K562 (cell line): Measurements from ENCODE around the gene AGAP3. TPM values are rescaled to one million over a fixed set of nuclear protein-coding genes. Genes with fewer than 3 reads are reported as not detected.
A peak's percentile ranks its signal among the peaks of the same experiment; 100 is the strongest.

Experiments used
- ARID1B ChIP-seq: fragments of 450-650 bp; IDR thresholded peaks from 2 replicates; pipeline ENCODE4 v1.6.1; 2016; ENCODE audit warnings: antibody characterized with exemption, mild to moderate bottlenecking, inconsistent platforms
- CHD4 ChIP-seq: fragments of 200-600 bp; sonication (generic); IDR thresholded peaks from 3 replicates; pipeline ENCODE4 v1.6.1; 2012; ENCODE audit warnings: low read depth, mild to moderate bottlenecking, mixed read lengths, low read length, inconsistent platforms; ENCODE audit not compliant: insufficient read depth, insufficient replicate concordance, poor library complexity, severe bottlenecking
- EP400 ChIP-seq: fragments of 450-650 bp; IDR thresholded peaks from 2 replicates; pipeline ENCODE4 v1.6.1; 2017; ENCODE audit warnings: antibody characterized with exemption, mild to moderate bottlenecking, moderate library complexity
- HIVEP1 ChIP-seq: fragments of 250-450 bp; sonication (Bioruptor Pico); IDR thresholded peaks from 2 replicates; pipeline ENCODE4 v1.4.0; 2020; ENCODE audit warnings: mild to moderate bottlenecking
- NFATC3 ChIP-seq: fragments of 450-650 bp; IDR thresholded peaks from 2 replicates; pipeline ENCODE4 v1.6.1; 2017; ENCODE audit warnings: mild to moderate bottlenecking
- POLR3A ChIP-seq: IDR thresholded peaks from 2 replicates; pipeline ENCODE4 v1.6.1; 2011; ENCODE audit warnings: borderline replicate concordance, mild to moderate bottlenecking, moderate library complexity; ENCODE audit not compliant: insufficient read length, insufficient read depth; ENCODE audit errors: extremely low read depth
- SIN3A ChIP-seq, 2 experiments: fragments of 150-350 bp in 1 of 2; IDR thresholded peaks; 2 replicates each; pipeline ENCODE4 v1.6.1; 2011 to 2016; ENCODE audit warnings: borderline replicate concordance in 2 of 2, low read depth in 2 of 2, low read length in 2 of 2, mild to moderate bottlenecking in 2 of 2, moderate library complexity in 2 of 2; ENCODE audit not compliant: control insufficient read depth in 1 of 2
- SMARCE1 ChIP-seq: fragments of 450-650 bp; IDR thresholded peaks from 2 replicates; pipeline ENCODE4 v1.7.1; 2016; ENCODE audit warnings: mild to moderate bottlenecking
- TAF15 ChIP-seq: fragments of 200-400 bp; formaldehyde crosslinking; IDR thresholded peaks from 2 replicates; pipeline ENCODE4 v1.6.1; 2017; ENCODE audit warnings: mild to moderate bottlenecking, low read depth, low read length, moderate library complexity
- ZC3H8 ChIP-seq: fragments of 450-650 bp; IDR thresholded peaks from 2 replicates; pipeline ENCODE4 v1.6.1; 2017
- ZNF143 ChIP-seq: sonication (generic); formaldehyde crosslinking; IDR thresholded peaks from 2 replicates; pipeline ENCODE4 v1.9.0; 2022; ENCODE audit warnings: mild to moderate bottlenecking, missing genetic modification reagents
- ZNF232 ChIP-seq: sonication (generic); formaldehyde crosslinking; IDR thresholded peaks from 2 replicates; pipeline ENCODE4 v1.8.0; 2022; ENCODE audit warnings: mild to moderate bottlenecking, missing genetic modification reagents
- ZNF431 ChIP-seq: sonication (generic); formaldehyde crosslinking; IDR thresholded peaks from 2 replicates; pipeline ENCODE4 v1.8.0; 2022; ENCODE audit warnings: mild to moderate bottlenecking, missing genetic modification reagents
- ZNF766 ChIP-seq: fragments of 200-800 bp; sonication (Bioruptor generic); conservative IDR thresholded peaks from 2 replicates; pipeline ENCODE4 v1.6.1; 2016; ENCODE audit warnings: missing genetic modification characterization, missing compliant biosample characterization
- polyA plus RNA-seq, 8 experiments: library from polyadenylated mRNA; depleted of rRNA in 4 of 8; stranded (reverse) in 5 of 8; unstranded in 3 of 8; fragments of >200 nt; fragmentation: Nextera tagmentation in 2 of 8; fragmentation: Illumina TruSeq in 1 of 8; extraction: Ambion mirVana in 2 of 8; extraction: Trizol in 1 of 8; gene quantifications; 2 replicates each; pipeline versions ENCODE4 v1.2.1 to v1.2.3, GENCODE V29; 2011 to 2014; ENCODE audit warnings: inconsistent platforms in 1 of 8, missing spikeins in 1 of 8
- total RNA-seq, 7 experiments: library from RNA; depleted of rRNA in 6 of 7; stranded (reverse); fragments of >200 nt in 6 of 7; fragmentation: Illumina TruSeq in 2 of 7; extraction: Trizol in 2 of 7; gene quantifications; 2 replicates each; pipeline versions ENCODE4 v1.2.1 to v1.2.3, GENCODE V29; 2011 to 2021; ENCODE audit warnings: low replicate concordance in 1 of 7
- TF ChIP-seq, protein P1 (sequence below): fragments of 150-350 bp; conservative IDR thresholded peaks from 2 replicates; pipeline ENCODE4 v1.6.1; 2014; ENCODE audit warnings: low read length
- TF ChIP-seq, protein P2 (sequence below), 2 experiments: IDR thresholded peaks; 2 replicates each; pipeline ENCODE4 v1.6.1; 2012; ENCODE audit warnings: improper control_type of control experiment in 2 of 2, low read depth in 2 of 2, low read length in 2 of 2, borderline replicate concordance in 1 of 2
- TF ChIP-seq, protein P3 (sequence below): fragments of 450-650 bp; IDR thresholded peaks from 2 replicates; pipeline ENCODE4 v1.6.1; 2017; ENCODE audit warnings: antibody characterized with exemption
- TF ChIP-seq, protein P4 (sequence below): IDR thresholded peaks from 2 replicates; pipeline ENCODE4 v1.6.1; 2011; ENCODE audit warnings: borderline replicate concordance, low read depth, mild to moderate bottlenecking, moderate library complexity, low read length; ENCODE audit not compliant: insufficient read depth, poor library complexity, severe bottlenecking

The AGAP3 gene
- total and polyA plus RNA-seq, 9 of the 15 experiments (the other 6 are each of a cell fraction or from before 2014, with no cell fraction given): 3.4 to 208 (median 62.2) TPM

DNA sequence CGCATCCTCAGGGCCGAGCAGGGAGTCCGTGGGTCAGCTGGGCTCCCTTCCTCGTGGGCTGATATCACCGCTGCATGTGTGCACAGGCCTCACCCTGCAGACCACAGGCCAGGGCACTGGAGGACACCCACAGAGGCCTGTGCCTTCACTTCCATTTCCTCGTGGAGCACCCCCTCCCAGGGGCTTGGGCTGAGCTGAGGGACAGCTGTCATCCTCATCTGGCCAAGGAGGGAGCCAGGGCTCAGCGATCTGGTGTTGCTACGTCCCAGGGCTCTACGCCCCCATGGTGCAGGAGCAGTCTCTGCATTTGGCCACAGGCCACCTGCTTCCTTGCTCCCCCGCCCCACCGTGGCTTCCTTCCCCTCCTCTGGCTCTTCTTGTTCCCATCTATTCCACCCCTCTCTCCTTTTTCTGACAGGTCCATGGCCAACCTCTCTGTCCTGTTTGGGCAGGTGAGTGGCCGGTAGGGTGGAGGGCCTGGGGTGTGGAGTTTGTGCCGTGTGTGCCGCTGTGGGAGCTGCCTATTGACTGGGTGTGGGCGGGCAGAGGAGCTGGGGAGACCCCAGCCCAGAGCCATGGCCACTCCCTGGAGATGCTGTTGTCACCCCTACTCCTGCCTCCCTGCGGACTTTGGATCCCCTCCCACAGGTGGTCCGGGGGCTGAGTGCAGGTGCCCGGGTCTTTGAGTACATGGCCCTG is 46.3 kb upstream of the AGAP3 start (continued):
- TF ChIP-seq, protein P1, sequence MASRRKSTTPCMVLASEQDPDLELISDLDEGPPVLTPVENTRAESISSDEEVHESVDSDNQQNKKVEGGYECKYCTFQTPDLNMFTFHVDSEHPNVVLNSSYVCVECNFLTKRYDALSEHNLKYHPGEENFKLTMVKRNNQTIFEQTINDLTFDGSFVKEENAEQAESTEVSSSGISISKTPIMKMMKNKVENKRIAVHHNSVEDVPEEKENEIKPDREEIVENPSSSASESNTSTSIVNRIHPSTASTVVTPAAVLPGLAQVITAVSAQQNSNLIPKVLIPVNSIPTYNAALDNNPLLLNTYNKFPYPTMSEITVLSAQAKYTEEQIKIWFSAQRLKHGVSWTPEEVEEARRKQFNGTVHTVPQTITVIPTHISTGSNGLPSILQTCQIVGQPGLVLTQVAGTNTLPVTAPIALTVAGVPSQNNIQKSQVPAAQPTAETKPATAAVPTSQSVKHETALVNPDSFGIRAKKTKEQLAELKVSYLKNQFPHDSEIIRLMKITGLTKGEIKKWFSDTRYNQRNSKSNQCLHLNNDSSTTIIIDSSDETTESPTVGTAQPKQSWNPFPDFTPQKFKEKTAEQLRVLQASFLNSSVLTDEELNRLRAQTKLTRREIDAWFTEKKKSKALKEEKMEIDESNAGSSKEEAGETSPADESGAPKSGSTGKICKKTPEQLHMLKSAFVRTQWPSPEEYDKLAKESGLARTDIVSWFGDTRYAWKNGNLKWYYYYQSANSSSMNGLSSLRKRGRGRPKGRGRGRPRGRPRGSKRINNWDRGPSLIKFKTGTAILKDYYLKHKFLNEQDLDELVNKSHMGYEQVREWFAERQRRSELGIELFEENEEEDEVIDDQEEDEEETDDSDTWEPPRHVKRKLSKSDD: no peak
- no peak for TF ChIP-seq EP400
- no peak for TF ChIP-seq HIVEP1 (CRISPR knock-in tag)
- no peak for TF ChIP-seq ZNF431
- TF ChIP-seq ZNF232 (CRISPR knock-in tag): no peak
- no peak for TF ChIP-seq NFATC3
- TF ChIP-seq, protein P2, sequence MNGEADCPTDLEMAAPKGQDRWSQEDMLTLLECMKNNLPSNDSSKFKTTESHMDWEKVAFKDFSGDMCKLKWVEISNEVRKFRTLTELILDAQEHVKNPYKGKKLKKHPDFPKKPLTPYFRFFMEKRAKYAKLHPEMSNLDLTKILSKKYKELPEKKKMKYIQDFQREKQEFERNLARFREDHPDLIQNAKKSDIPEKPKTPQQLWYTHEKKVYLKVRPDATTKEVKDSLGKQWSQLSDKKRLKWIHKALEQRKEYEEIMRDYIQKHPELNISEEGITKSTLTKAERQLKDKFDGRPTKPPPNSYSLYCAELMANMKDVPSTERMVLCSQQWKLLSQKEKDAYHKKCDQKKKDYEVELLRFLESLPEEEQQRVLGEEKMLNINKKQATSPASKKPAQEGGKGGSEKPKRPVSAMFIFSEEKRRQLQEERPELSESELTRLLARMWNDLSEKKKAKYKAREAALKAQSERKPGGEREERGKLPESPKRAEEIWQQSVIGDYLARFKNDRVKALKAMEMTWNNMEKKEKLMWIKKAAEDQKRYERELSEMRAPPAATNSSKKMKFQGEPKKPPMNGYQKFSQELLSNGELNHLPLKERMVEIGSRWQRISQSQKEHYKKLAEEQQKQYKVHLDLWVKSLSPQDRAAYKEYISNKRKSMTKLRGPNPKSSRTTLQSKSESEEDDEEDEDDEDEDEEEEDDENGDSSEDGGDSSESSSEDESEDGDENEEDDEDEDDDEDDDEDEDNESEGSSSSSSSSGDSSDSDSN (IDR thresholded peaks at IDR 0.05; ENCODE audit: borderline replicate concordance in 1 of 2, low read depth in 2 of 2, low read length in 2 of 2): no peak
- TF ChIP-seq ARID1B: no peak
- TF ChIP-seq SIN3A (IDR thresholded peaks at IDR 0.05; ENCODE audit: borderline replicate concordance in 2 of 2, control insufficient read depth in 1 of 2, low read depth in 2 of 2, low read length in 2 of 2): 0 out of 4 replicates have a peak, but pooled peaks of 1 of the 2 experiments have one; percentile 3
- no peak for TF ChIP-seq ZNF766
- TF ChIP-seq TAF15: peak; percentile 22; the same call in 1 of the 2 replicates
- TF ChIP-seq ZNF143 (CRISPR knock-in tag): no peak
- TF ChIP-seq, protein P3, sequence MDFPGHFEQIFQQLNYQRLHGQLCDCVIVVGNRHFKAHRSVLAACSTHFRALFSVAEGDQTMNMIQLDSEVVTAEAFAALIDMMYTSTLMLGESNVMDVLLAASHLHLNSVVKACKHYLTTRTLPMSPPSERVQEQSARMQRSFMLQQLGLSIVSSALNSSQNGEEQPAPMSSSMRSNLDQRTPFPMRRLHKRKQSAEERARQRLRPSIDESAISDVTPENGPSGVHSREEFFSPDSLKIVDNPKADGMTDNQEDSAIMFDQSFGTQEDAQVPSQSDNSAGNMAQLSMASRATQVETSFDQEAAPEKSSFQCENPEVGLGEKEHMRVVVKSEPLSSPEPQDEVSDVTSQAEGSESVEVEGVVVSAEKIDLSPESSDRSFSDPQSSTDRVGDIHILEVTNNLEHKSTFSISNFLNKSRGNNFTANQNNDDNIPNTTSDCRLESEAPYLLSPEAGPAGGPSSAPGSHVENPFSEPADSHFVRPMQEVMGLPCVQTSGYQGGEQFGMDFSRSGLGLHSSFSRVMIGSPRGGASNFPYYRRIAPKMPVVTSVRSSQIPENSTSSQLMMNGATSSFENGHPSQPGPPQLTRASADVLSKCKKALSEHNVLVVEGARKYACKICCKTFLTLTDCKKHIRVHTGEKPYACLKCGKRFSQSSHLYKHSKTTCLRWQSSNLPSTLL: no peak
- no peak for TF ChIP-seq SMARCE1
- TF ChIP-seq CHD4: peak; percentile 33
- TF ChIP-seq, protein P4, sequence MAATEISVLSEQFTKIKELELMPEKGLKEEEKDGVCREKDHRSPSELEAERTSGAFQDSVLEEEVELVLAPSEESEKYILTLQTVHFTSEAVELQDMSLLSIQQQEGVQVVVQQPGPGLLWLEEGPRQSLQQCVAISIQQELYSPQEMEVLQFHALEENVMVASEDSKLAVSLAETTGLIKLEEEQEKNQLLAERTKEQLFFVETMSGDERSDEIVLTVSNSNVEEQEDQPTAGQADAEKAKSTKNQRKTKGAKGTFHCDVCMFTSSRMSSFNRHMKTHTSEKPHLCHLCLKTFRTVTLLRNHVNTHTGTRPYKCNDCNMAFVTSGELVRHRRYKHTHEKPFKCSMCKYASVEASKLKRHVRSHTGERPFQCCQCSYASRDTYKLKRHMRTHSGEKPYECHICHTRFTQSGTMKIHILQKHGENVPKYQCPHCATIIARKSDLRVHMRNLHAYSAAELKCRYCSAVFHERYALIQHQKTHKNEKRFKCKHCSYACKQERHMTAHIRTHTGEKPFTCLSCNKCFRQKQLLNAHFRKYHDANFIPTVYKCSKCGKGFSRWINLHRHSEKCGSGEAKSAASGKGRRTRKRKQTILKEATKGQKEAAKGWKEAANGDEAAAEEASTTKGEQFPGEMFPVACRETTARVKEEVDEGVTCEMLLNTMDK: no peak
- TF ChIP-seq ZC3H8: no peak
- no peak for TF ChIP-seq POLR3A
